ENCODE data around the gene DDHD1.
A peak's percentile ranks its signal among the peaks of the same experiment; 100 is the strongest.
"Not testable (repeated sequence)": the region's sequence is repeated elsewhere in the genome, so short reads cannot be mapped to it uniquely, and the experiment has no call there.

The DDHD1 gene

GRCh38 chr14:53152887-53153701 lies at the start of gene DDHD1:
Gene DDHD1, minus strand, starts transcription at chr14:53153323. Its CDS starts 225 bp downstream, at chr14:53153098.
- DNase-seq (ENCODE audit: low read depth) = peak; percentile 85

GRCh38 chr14:53195949-53196348 lies 42.8 kb upstream of the DDHD1 start:
- DNase-seq (ENCODE audit: low read depth) = no peak

GRCh38 chr14:53193193-53193592 lies 40.1 kb upstream of the DDHD1 start:
- DNase-seq (ENCODE audit: low read depth) = no peak

- no peak for DNase-seq (ENCODE audit: low read depth)
Measured at GRCh38 chr14:53192052-53192760, 39.1 kb upstream of the DDHD1 start.

- DNase-seq (ENCODE audit: low read depth) = peak; percentile 58
Measured at GRCh38 chr14:53190938-53191337, 37.8 kb upstream of the DDHD1 start.

GRCh38 chr14:53187921-53188463 lies 34.9 kb upstream of the DDHD1 start:
- DNase-seq (ENCODE audit: low read depth) = no peak

- no peak for DNase-seq (ENCODE audit: low read depth)
Measured at GRCh38 chr14:53186532-53186931, 33.4 kb upstream of the DDHD1 start.

- DNase-seq (ENCODE audit: low read depth) = no peak
Measured at GRCh38 chr14:53183611-53184010, 30.5 kb upstream of the DDHD1 start.

- DNase-seq (ENCODE audit: low read depth) = no peak
Measured at GRCh38 chr14:53183056-53183455, 29.9 kb upstream of the DDHD1 start.

- DNase-seq (ENCODE audit: low read depth) = peak; percentile 11
Measured at GRCh38 chr14:53181463-53182081, 28.4 kb upstream of the DDHD1 start.

GRCh38 chr14:53180272-53181221 lies 27.4 kb upstream of the DDHD1 start:
- peak; percentile 3 for DNase-seq (ENCODE audit: low read depth)

GRCh38 chr14:53179486-53180005 lies 26.4 kb upstream of the DDHD1 start:
- DNase-seq (ENCODE audit: low read depth) = not testable (repeated sequence)

GRCh38 chr14:53175375-53175774 lies 22.3 kb upstream of the DDHD1 start:
- no peak for DNase-seq (ENCODE audit: low read depth)

GRCh38 chr14:53174918-53175317 lies 21.8 kb upstream of the DDHD1 start:
- DNase-seq (ENCODE audit: low read depth) = no peak

- no peak for DNase-seq (ENCODE audit: low read depth)
Measured at GRCh38 chr14:53168786-53169185, 15.7 kb upstream of the DDHD1 start.

- DNase-seq (ENCODE audit: low read depth) = no peak
Measured at GRCh38 chr14:53167602-53168328, 14.6 kb upstream of the DDHD1 start.

GRCh38 chr14:53161758-53162435 lies 8.8 kb upstream of the DDHD1 start:
- DNase-seq (ENCODE audit: low read depth) = no peak

- no peak for DNase-seq (ENCODE audit: low read depth)
Measured at GRCh38 chr14:53156238-53156637, 3.1 kb upstream of the DDHD1 start.

GRCh38 chr14:53153702-53154112 lies 584 bp upstream of the DDHD1 start:
- no peak for DNase-seq (ENCODE audit: low read depth)
